Left ventricle myocardium inferior (tissue), 1 donor: ENCODE results near the gene CARD14. TPM values are rescaled to one million over a fixed set of nuclear protein-coding genes. Genes with fewer than 3 reads are reported as not detected.
A peak's percentile ranks its signal among the peaks of the same experiment; 100 is the strongest.

Source experiments
- DNase-seq: peaks from one replicate; pipeline ENCODE4 v3.0.0-alpha.2; 2020
- H3K27ac ChIP-seq: fragments of 200-600 bp; replicated peaks from 2 replicates; pipeline ENCODE4 v1.8.0; 2021
- H3K27me3 ChIP-seq: fragments of 200-600 bp; 2 replicates; pipeline ENCODE4 v1.8.0; 2021; ENCODE audit warnings: low read depth
- H3K36me3 ChIP-seq: fragments of 200-600 bp; 2 replicates; pipeline ENCODE4 v1.8.0; 2021
- H3K4me1 ChIP-seq: fragments of 200-600 bp; 2 replicates; pipeline ENCODE4 v1.8.0; 2021
- H3K4me3 ChIP-seq: fragments of 200-600 bp; 2 replicates; pipeline ENCODE4 v1.8.0; 2021; ENCODE audit warnings: mild to moderate bottlenecking, moderate library complexity
- H3K9me3 ChIP-seq: fragments of 200-600 bp; replicated peaks from 2 replicates; pipeline ENCODE4 v1.8.0; 2021
- intact Hi-C: fragments of 100-400 bp; cut with micrococcal nuclease; formaldehyde crosslinking; loops from one replicate; pipeline ENCODE4 v1.11.0; 2022
- total RNA-seq: library from RNA; stranded (reverse); fragmentation: NEBNext Ultra II Directional; extraction: Animal tissue kit (Norgen Biotek cat#: 25700); gene quantifications from one replicate; pipeline ENCODE4 v1.2.1, GENCODE V29; 2021
- TF ChIP-seq, protein P1 (sequence below): fragments of 200-600 bp; IDR thresholded peaks from 2 replicates; pipeline ENCODE4 v1.8.0; 2021; ENCODE audit warnings: antibody characterized with exemption, mild to moderate bottlenecking, borderline replicate concordance
- donor health status: DM: no; HTN: yes; CAD: no; lungs with severe emphysema.

CARD14 gene
- total RNA-seq, 1 donor from 2014 or later, result 0.49 TPM

DNA sequence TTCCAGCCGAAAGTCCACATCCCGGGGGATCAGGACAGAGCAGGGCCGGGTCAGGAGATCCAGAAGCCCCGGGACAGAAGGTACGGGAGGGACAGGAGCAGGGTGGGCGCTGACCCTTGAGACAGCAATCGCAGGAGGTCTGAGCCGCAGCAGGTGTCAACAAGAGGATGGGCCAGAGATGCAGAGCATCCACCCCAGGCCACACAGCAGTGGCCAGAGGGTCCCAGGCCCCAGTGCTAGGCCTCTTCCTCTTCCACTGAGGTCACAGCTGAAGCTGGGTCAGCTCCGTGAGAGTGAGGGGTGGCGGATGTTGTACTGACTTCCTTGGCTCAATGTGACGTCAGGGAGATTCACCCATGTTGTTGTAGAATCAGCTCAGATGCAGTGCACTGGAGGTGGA lies 82.1 kb downstream of the CARD14 start:
- Histone ChIP-seq H3K36me3 (peaks cover 9% of the 10 kb centered on the region), H3K4me3 (no peak overlapping the region), H3K9me3 (no peaks in the 10 kb centered on the region), H3K27ac (no peak overlapping the region), H3K4me1 (no peaks in the 10 kb centered on the region), H3K27me3 (no peaks in the 10 kb centered on the region)
- intact Hi-C loops, result no loop called here
- TF ChIP-seq, protein P1, sequence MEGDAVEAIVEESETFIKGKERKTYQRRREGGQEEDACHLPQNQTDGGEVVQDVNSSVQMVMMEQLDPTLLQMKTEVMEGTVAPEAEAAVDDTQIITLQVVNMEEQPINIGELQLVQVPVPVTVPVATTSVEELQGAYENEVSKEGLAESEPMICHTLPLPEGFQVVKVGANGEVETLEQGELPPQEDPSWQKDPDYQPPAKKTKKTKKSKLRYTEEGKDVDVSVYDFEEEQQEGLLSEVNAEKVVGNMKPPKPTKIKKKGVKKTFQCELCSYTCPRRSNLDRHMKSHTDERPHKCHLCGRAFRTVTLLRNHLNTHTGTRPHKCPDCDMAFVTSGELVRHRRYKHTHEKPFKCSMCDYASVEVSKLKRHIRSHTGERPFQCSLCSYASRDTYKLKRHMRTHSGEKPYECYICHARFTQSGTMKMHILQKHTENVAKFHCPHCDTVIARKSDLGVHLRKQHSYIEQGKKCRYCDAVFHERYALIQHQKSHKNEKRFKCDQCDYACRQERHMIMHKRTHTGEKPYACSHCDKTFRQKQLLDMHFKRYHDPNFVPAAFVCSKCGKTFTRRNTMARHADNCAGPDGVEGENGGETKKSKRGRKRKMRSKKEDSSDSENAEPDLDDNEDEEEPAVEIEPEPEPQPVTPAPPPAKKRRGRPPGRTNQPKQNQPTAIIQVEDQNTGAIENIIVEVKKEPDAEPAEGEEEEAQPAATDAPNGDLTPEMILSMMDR, result no peak
- DNase-seq, result no peak

DNA sequence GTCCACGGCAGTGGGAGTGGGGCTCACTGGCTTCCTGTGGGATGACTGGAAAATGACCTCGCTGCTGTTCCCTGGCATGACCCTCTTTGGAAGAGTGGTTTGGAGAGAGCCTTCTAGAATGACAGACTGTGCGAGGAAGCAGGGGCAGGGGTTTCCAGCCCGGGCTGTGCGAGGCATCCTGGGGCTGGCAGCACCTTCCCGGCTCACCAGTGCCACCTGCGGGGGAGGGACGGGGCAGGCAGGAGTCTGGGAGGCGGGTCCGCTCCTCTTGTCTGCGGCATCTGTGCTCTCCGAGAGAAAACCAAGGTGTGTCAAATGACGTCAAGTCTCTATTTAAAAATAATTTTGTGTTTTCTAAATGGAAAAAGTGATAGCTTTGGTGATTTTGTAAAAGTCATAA lies 83.0 kb downstream of the CARD14 start:
- Histone ChIP-seq H3K36me3 (peaks cover 9% of the 10 kb centered on the region), H3K27ac (no peak overlapping the region), H3K4me3 (no peak overlapping the region), H3K9me3 (no peaks in the 10 kb centered on the region), H3K4me1 (peaks cover 4% of the 10 kb centered on the region), H3K27me3 (no peaks in the 10 kb centered on the region)
- TF ChIP-seq, protein P1, result peak; percentile 60
- peak; percentile 40 for DNase-seq
- intact Hi-C loops, result no loop called here

DNA sequence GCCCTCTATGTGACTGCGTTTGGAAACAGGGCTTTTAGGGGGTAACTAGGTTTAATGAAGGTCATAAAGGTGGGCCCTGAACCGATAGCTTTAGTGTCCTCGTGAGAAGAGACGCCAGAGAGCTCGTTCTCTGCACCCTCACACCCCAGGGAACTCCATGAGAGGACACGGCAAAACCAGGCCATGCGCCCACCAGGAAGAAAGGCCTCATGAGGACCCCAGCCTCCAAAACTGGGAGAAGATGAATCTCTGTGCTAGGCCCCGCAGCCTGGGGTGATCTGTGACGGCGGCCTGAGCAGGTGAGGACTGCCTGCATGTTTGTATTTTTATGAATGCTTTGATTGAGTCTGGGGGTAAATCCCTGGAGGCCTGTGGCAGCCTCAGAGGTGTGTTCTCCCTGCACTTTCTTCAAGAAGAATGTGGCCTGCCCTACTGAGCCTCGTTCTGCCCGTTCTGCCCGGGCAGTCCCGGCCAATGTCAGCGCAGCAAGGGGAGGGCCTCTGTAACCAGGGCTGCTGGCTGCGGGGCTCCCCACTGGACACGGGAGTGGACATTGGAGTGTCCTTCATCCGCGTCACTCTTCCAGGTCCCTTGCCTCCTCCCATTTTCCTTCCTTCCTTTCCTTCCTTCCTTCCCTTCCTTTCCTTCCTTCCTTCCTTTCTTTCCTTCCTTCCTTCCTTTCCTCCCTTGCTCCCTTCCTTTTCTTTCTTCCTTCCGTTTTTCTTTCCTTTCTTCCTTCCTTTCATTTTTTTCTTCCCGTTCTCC lies 84.0 kb downstream of the CARD14 start:
- peaks cover 8% of the 10 kb centered on the region for H3K4me1 ChIP-seq
- H3K4me3 ChIP-seq, result no peak overlapping the region
- no peak overlapping the region for H3K27ac ChIP-seq
- TF ChIP-seq, protein P1, result no peak
- H3K9me3 ChIP-seq, result no peaks in the 10 kb centered on the region
- no peak for DNase-seq
- H3K27me3 ChIP-seq, result no peaks in the 10 kb centered on the region
- intact Hi-C loops, result no loop called here
- H3K36me3 ChIP-seq, result peaks cover 9% of the 10 kb centered on the region

DNA sequence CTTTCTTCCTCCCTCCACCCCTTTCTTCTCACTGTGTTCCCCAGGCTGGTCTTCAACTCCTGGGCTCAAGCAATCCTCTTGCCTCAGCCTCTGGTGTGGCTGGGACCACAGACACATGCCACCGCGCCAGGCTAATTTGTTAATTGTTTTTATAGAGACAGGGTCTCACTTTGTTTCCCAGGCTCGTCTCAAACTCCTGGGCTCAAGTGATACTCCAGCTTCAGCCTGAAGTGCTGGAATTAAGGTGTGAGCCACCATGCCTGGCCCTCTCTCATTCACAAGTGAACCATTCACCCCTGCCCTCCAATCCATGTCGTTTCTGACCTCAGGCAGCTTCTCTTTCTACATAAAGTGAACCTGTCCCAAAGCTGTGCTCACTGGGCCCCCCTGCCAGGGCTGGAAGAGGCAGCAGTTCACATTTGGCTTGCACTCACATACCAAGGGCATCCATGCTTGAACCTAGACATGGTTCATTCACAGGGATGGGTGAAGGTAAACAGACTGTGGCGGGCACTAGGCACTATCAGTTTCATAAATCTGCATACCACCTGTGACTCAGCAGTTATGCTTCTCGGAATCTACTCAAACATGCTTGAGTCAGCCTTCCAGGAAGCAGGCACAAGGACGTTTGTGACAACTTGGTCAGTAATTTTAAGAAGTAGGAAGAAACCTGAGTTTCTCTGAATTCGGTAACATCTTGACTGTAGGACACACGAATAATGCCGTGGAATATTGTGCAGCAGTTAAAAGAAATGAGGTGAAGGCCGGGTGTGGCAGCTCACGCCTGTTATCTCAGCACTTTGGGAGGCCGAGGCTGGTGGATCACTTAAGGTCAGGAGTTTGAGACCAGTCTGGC lies 84.8 kb downstream of the CARD14 start:
- Histone ChIP-seq H3K36me3 (peaks cover 4% of the 10 kb centered on the region), H3K27me3 (no peaks in the 10 kb centered on the region), H3K4me3 (no peak overlapping the region), H3K4me1 (peaks cover 12% of the 10 kb centered on the region), H3K9me3 (no peaks in the 10 kb centered on the region), H3K27ac (peak overlapping the region; percentile 34)
- intact Hi-C loops, result no loop called here
- TF ChIP-seq, protein P1, result no peak
- no peak for DNase-seq

DNA sequence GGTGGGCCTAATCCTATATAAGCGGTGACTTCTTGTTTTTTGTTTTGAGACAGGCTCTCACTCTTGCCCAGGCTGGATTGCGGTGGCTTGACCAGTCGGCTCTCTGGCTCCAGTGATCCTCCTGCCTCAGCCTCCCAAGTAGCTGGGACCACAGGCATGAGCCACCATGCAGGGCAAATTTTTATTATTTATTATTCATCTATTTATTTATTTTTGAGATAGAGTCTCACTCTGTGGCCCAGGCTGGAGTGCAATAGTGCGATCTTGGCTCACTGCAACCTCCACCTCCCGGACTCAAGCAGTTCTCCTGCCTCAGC lies 86.2 kb downstream of the CARD14 start:
- Histone ChIP-seq H3K27me3 (no peaks in the 10 kb centered on the region), H3K27ac (no peak overlapping the region), H3K4me3 (no peak overlapping the region), H3K36me3 (no peaks in the 10 kb centered on the region), H3K4me1 (peaks cover 19% of the 10 kb centered on the region), H3K9me3 (no peaks in the 10 kb centered on the region)
- TF ChIP-seq, protein P1, result no peak
- intact Hi-C loops, result no loop called here
- DNase-seq, result no peak
